ENCODE measurements around the gene ROPN1L. TPM values are rescaled to one million over a fixed set of nuclear protein-coding genes. Genes with fewer than 3 reads are reported as not detected.

ROPN1L gene
- total and polyA plus RNA-seq, 2 of the 8 experiments (the other 6 are each of a cell fraction or from before 2014, with no cell fraction given), result 0.24 to 0.73 TPM

DNA sequence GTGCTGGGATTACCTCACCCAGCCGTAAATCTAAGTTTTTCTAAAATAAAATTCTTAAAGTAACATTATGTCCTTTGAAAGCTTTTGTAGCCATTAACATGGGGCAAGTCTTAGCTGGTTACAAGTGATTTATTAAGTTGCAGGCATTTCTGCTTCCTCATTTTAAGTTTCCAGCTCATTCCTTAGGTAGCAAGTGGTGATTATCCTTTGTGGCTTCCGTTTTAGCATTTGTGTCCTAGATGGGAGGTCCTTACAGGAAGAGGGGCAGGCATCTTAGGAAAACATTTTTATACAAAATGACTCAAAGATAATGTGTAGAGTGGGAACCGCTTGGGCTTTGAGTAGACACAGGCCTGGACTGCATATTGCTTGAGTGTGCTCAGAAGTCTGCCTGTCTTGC is 35.0 kb upstream of the ROPN1L start:
- FAIRE-seq (no peak), DNase-seq (ENCODE audit: low read depth in 1 of 2, low spot score in 2 of 2) (no peak)
- Histone ChIP-seq H4K91ac (replicated peaks; ENCODE audit: insufficient read length, low read length) (no peak overlapping the region), H3K79me2 (ENCODE audit: control insufficient read depth in 1 of 2, insufficient read depth in 2 of 2, low read length in 2 of 2) (no peaks in the 10 kb centered on the region), H2BK120ac (replicated peaks; ENCODE audit: low read depth, low read length) (no peak overlapping the region), H3K18ac (ENCODE audit: extremely low read depth, low read length) (no peak overlapping the region), H3K23ac (ENCODE audit: insufficient read length) (no peak overlapping the region), H3K4me3 (ENCODE audit: extremely low read depth in 1 of 4, insufficient read depth in 2 of 4, low read depth in 3 of 4, low read length in 4 of 4) (no peak overlapping the region), H3K4me1 (replicated peaks in 1 of 4; ENCODE audit: control insufficient read depth in 3 of 4, insufficient read depth in 4 of 4, low read length in 3 of 4) (no peaks in the 10 kb centered on the region), H3K56ac (replicated peaks; ENCODE audit: insufficient read length, low read depth, low read length) (no peak overlapping the region), H4K8ac (ENCODE audit: extremely low read depth, insufficient read depth, low read length) (no peak overlapping the region), H2BK15ac (ENCODE audit: low read length) (no peak overlapping the region), H2BK12ac (ENCODE audit: low read depth, low read length) (no peak overlapping the region), H2AK5ac (ENCODE audit: low read depth, low read length) (no peak overlapping the region), H2AFZ (ENCODE audit: low read length) (no peak overlapping the region), H3K4ac (replicated peaks; ENCODE audit: insufficient read length, low read depth, low read length) (no peak overlapping the region), H2BK20ac (ENCODE audit: low read length) (no peak overlapping the region), H3K23me2 (ENCODE audit: low read depth, low read length) (no peaks in the 10 kb centered on the region), H3K79me1 (ENCODE audit: low read depth, low read length) (no peaks in the 10 kb centered on the region), H3K27ac (ENCODE audit: low read depth, low read length) (no peak overlapping the region), H4K20me1 (replicated peaks in 1 of 2; ENCODE audit: control insufficient read depth in 1 of 2, insufficient read depth in 2 of 2, low read length in 2 of 2) (no peaks in the 10 kb centered on the region), H3K4me2 (ENCODE audit: insufficient read depth in 1 of 2, low read depth in 2 of 2, low read length in 2 of 2) (no peak overlapping the region), H2BK5ac (ENCODE audit: low read depth, low read length) (no peak overlapping the region), H3K36me3 (ENCODE audit: control insufficient read depth in 2 of 4, insufficient read depth in 4 of 4, low read length in 3 of 4) (peaks cover 12 to 84% (median 48%) of the 10 kb centered on the region in 4 experiments), H3K27me3 (replicated peaks in 1 of 4; ENCODE audit: control insufficient read depth in 3 of 4, extremely low read depth in 1 of 4, insufficient read depth in 3 of 4, low read length in 3 of 4) (no peaks in the 10 kb centered on the region), H3K14ac (ENCODE audit: insufficient read length) (no peak overlapping the region), H3K9me3 (ENCODE audit: insufficient read depth in 2 of 2, low read depth in 1 of 2, low read length in 1 of 2) (no peaks in the 10 kb centered on the region), H4K5ac (ENCODE audit: insufficient read length, low read depth, low read length) (no peak overlapping the region), H3K9ac (replicated peaks in 1 of 4; ENCODE audit: extremely low read depth in 1 of 4, low read depth in 3 of 4, low read length in 3 of 4) (no peak overlapping the region)
- ChIA-PET CTCF (ENCODE audit: partially characterized antibody) (interaction anchor here (0.7 to 1.4 kb wide), 3 partner anchors 16 to 21 kb away, joined by 3 to 4 read pairs (median 3); no protein-coding TSS in a partner anchor), POLR2A (ENCODE audit: partially characterized antibody) (no interaction called here)
- TF ChIP-seq SUZ12 (IDR thresholded peaks at IDR 0.05; ENCODE audit: low read length) (no peak), CEBPB (IDR thresholded peaks at IDR 0.05; ENCODE audit: low read depth, low read length) (no peak), CREB1 (IDR thresholded peaks at IDR 0.05) (no peak), TAF7 (optimal IDR thresholded peaks at IDR 0.05; ENCODE audit: borderline replicate concordance, low read depth, low read length) (no peak), RAD21 (IDR thresholded peaks at IDR 0.05 in 1 of 2, conservative IDR thresholded peaks at IDR 0.05 in 1 of 2; ENCODE audit: low read depth in 2 of 2, low read length in 2 of 2) (no peak), ASH2L (IDR thresholded peaks at IDR 0.05; ENCODE audit: low read length) (no peak), FOSL1 (IDR thresholded peaks at IDR 0.05; ENCODE audit: insufficient read depth, low read depth, low read length) (no peak), ZNF274 (IDR thresholded peaks at IDR 0.05; ENCODE audit: borderline replicate concordance, extremely low read depth, low read length) (no peak), PHF8 (conservative IDR thresholded peaks at IDR 0.05; ENCODE audit: low read depth, low read length) (no peak), GTF2F1 (IDR thresholded peaks at IDR 0.05; ENCODE audit: borderline replicate concordance, low read depth, low read length) (no peak), GABPA (IDR thresholded peaks at IDR 0.05; ENCODE audit: borderline replicate concordance, insufficient read depth, low read length) (no peak), HDAC2 (IDR thresholded peaks at IDR 0.05; ENCODE audit: borderline replicate concordance in 1 of 2, low read depth in 2 of 2, low read length in 2 of 2) (no peak)
- WGBS, 2 experiments (ENCODE audit: extremely low coverage in 1 of 2, insufficient coverage in 1 of 2, insufficient read length in 1 of 2, insufficient replicate concordance in 2 of 2, low coverage in 1 of 2, low lambda C conversion rate in 2 of 2, missing lambda C conversion rate in 1 of 2), result 89% methylated on average over 3 of the region's 3 CpGs; no CpG with 5 or more reads in 1 of the 2 experiments

All from H1 (cell line).